Measurements from ENCODE around the gene TAF1L. TPM values are rescaled to one million over a fixed set of nuclear protein-coding genes. Genes with fewer than 3 reads are reported as not detected.

TAF1L gene
- polyA plus RNA-seq, 12 donors, result 0.03 to 0.08 (median 0.05) TPM; not detected in 5

DNA sequence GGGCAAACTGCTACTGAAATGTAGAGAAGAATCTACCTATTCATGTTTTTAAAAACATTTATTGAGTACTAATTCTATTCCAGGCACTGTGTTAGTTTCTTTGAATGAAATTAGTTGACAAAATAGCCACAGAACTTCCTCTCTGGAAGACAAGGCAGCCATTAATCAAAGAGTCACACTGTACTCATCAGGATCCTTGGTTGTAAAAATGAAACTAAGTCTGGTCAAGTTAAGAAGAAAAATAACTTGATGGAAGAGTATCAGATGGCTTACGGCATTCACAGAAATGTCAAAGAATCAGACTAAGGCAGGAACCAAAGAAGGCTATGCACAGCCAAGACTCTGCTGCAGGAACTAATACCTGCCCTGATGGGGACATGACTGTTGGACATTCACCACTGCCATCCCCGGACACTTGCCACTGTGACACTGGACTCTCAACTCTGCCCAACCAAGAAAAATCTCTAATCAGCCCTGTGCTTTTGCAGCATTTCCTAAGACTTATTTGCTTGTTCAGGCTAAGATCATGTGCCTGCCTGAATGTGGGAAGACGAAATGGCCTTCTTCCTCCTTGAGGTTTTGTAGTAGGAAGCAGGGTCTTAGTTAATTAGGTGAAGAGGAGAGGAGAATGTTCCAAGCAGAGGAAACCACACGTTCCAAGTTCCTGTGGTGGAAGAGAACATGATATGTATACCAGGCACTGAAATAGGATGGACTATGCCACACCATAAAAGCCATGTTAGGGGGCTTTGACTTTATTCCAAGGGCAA is 39.2 kb downstream of the TAF1L start:
- DNase-seq, result no peak

DNA sequence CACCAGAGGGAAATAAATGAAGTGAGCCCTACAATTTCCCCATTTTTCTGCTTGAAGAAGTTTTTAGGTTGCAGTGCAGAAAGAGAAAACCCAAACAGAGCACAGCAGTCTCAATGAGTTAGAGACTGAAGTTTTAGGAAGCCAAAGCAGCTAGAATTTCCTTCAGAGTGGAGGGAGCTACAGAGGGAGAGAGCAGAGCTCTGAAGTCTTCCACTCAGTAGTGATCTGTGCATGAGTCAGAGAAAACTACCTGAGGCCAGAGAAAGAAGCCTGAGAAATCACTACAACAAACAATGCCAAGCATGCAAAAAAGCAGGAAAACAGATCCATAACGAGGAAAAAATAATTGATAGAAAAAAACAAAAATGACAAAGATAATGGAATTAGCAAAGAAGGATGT is 44.6 kb downstream of the TAF1L start:
- no peak for DNase-seq

DNA sequence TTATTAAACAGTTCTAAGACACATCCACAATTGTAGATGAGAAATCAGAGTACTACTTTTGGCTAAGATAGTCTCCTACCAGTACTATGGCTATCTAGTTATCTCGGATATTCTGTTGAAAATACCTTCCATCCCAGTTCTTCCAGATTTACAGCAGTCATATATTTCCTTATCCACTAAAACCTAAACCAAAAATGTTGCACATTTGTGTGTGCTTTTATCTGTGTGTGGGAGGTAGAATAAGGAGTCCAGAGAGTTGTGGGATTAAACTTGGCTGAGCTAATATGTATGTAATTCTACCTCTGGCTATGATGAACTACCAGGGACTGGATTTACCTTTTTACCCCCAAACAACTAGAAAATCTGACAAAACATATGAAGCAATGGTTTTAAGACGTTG is 45.0 kb downstream of the TAF1L start:
- no peak for DNase-seq

DNA sequence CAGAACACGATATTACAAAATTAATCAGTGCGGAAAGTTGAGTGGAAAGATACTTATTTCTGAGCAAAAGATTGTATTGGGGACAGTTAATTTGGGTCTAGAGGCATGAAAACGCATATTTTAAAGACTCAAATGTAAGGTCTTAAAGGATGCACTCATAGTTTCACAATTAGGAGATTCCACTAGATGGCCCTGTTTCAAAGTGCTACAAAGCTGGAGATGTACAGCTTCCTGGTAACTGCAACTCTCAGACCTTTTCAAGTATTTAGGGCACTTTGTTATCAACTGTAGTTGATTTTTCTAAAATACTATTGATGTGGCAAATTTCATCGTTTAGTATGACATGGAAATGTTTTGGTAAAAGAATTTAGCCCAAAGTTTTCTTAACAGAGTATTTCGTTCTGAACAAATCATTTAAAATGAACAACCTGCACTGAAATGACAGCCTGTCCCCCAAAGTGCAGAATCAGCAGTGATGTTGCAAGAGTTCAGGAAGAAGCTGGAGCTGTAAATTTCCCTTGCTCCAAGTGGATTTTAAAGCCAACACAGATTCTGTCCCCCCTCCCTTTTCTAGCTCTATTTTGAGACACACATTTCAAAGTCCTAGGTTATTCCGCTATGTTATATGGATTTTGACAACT is 46.3 kb downstream of the TAF1L start:
- peak; percentile 64 for DNase-seq

DNA sequence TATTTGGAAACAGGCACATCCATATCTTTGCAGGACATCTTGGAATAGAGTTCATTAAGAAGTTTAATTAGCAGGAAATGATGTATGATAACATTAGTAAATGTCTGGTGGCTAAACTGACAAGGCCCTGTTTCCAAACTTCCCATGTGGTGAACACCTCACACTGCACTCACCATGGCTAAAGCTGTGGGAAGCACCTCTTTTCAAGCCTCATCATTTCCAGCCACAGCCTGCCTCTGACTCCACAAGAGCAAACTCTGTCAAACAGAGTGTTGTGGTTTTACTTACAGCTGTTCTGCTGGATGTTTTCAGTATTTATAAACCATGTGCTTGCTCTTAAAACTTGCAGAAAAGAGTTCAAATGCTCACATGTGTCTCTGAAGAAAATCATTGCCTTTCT is 47.6 kb downstream of the TAF1L start:
- DNase-seq, result no peak

DNA sequence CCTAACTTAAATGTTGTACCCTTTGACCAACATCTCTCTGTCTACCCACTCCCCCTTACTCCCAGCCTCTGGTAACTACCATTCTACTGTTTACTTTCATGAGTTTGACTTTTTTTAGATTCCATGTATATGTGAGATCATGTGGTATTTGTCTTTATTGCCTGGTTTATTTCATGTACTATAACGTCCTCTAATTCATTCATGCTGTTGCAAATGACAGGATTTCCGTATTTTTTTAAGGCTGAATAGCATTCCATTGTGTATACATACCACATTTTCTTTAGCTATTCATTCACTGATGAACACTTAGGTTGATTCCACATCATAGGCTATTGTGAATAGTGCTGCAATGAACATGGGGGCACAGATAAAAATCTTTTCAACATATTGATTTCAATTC is 50.7 kb downstream of the TAF1L start:
- no peak for DNase-seq

DNA sequence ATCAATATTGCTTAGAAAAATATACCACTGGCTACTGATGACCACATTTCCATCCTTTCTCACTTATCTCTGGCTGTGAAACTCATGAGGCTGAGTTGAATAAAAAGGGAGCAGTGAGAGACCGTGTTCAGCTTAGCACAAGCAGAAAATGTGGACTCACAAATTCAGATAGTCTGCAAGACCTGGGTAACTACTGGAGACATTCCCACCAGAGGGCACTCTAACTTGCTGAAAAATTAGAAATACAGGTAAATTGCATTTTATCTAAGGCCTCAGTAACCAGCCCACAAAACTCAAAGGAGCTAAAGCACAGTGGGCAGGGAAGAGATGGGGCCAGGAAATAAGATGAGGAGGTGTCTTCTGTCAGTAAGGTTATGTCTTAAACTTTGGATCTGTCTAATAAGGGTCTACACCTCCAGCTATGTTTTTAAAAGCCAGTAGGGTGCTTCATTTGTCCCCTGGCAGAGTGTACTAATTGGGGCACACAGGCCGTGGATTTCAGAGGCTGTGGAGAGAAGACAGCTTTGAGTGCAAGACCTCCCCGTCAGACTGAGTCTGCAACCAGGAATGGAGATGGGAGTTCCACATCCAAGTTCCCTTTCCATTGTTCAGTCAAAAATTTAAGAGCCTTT is 53.8 kb downstream of the TAF1L start:
- DNase-seq, result peak; percentile 46

DNA sequence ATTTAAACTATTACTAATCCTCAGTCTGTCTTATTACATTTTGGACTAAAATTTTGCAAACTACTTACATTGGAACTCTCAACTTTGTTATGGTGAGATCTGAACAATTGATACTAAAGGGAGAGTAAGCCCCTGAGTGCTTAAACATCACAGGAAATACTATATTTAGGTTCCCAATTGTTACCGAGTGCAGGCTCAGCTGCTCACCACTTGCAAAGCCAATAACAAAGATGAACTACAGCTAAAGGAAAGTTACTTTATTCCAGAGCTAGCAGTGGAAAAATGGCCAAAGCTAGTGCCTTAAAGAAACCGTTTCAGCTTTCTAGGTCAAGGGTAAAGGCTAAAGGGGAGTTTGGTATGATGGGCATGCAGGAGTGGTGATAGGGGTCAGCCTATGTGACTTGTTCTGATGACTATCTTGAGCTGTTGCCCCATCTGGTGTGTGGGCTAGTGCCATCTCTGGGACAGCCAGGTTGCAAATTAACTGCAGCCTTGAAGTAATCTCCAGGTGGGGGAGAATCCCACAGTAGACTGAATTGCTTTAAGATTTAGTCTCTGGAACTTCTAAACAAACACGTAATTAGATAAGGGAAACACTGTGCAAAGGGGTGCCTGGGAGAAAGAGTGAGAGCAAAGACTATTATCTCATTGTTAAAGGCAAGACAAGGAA is 54.7 kb downstream of the TAF1L start:
- DNase-seq, result no peak

DNA sequence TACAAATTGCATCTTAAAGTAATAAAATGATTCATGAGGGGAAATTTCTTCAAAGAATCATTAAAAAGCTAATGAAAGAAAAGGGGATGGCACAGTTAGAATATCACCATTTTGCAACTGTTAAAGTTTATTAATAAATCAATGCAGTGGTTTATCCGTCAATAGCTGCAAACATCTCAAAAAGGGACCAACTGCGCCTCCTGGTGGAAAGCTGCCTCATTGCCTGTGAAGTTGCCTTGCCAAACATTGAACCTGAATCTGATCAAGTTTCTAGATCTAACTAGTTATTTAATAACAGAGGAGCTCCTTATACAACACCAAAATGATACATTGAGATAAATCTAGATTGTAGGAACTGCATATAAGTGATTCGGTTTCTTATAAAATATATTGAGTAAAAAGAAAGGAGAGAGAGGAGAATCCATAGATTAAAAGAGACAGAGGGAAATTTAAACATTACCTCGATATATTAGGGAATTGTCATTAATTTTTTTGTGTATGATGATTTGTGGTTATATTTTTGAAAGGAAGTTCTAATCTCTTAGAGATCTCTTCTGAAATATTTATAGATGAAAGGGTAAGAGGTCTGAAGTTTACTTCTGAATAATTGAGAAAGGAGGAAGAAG is 55.6 kb downstream of the TAF1L start:
- DNase-seq, result peak; percentile 58

Other genes with a start within 250 kb of the TAF1L start
- gene RIGI, start 109.5 kb downstream of the TAF1L start, polyA plus RNA-seq (ENCODE audit: insufficient read length in 12 of 12), result 10 to 100 TPM in 1 of 12 donors, 1 to 10 TPM in 10, not detected in 1; 3.3 to 10.5 (median 7.4) TPM
- 10 to 100 TPM in 7 of 12 donors, 1 to 10 TPM in 4, not detected in 1; 8.4 to 13.4 (median 10.6) TPM for gene SMIM27, start 83.3 kb downstream of the TAF1L start, polyA plus RNA-seq (ENCODE audit: insufficient read length in 12 of 12)
- gene TOPORS, start 83.1 kb downstream of the TAF1L start, polyA plus RNA-seq (ENCODE audit: insufficient read length in 12 of 12), result 10 to 100 TPM in 11 of 12 donors, not detected in 1; 17.4 to 28.3 (median 21.2) TPM
- gene NDUFB6, start 62.5 kb downstream of the TAF1L start, polyA plus RNA-seq (ENCODE audit: insufficient read length in 12 of 12), result 10 to 100 TPM in 11 of 12 donors, not detected in 1; 26.9 to 67.7 (median 64.7) TPM
- gene TMEM215, start 147.9 kb upstream of the TAF1L start, polyA plus RNA-seq (ENCODE audit: insufficient read length in 12 of 12), result 1 to 10 TPM in 5 of 12 donors, under 1 TPM in 5, not detected in 2; 0.48 to 2.5 (median 1.0) TPM